Muscle of arm (tissue), 12 donors: Measurements from ENCODE around the gene ATAD3B. TPM values are rescaled to one million over a fixed set of nuclear protein-coding genes. Genes with fewer than 3 reads are reported as not detected.

Source experiments
- DNase-seq: peaks from one replicate; pipeline ENCODE4 v3.0.0-alpha.2; 2013
- polyA plus RNA-seq, 12 donors: library from polyadenylated mRNA; unstranded; fragments of 120-200 nt; gene quantifications; one replicate each; pipeline ENCODE4 v1.2.1, GENCODE V29; 2013; ENCODE audit not compliant: insufficient read length in 12 of 12

Gene ATAD3B
- polyA plus RNA-seq, 12 donors = 5.7 to 50.0 (median 10.4) TPM; not detected in 1

GRCh38 chr1:1544544-1544943, 73.0 kb downstream of the ATAD3B start:
- no peak for DNase-seq

Other genes with a start within 250 kb of the ATAD3B start
- 100 to 1,000 TPM in 2 of 12 donors, 10 to 100 TPM in 9, not detected in 1; 71.1 to 160 (median 81.8) TPM for gene SDF4, start 239.8 kb upstream of the ATAD3B start, polyA plus RNA-seq
- 100 to 1,000 TPM in 1 of 12 donors, 10 to 100 TPM in 11; 12.3 to 155 (median 16.1) TPM for gene B3GALT6, start 239.5 kb upstream of the ATAD3B start, polyA plus RNA-seq
- 1 to 10 TPM in 10 of 12 donors, not detected in 2; 2.0 to 5.4 (median 2.4) TPM for gene C1QTNF12, start 225.0 kb upstream of the ATAD3B start, polyA plus RNA-seq
- gene UBE2J2, start 197.9 kb upstream of the ATAD3B start, polyA plus RNA-seq = 10 to 100 TPM in 11 of 12 donors, not detected in 1; 28.1 to 52.6 (median 37.7) TPM
- gene SCNN1D, start 191.3 kb upstream of the ATAD3B start, polyA plus RNA-seq = 10 to 100 TPM in 1 of 12 donors, 1 to 10 TPM in 10, not detected in 1; 2.4 to 10.0 (median 4.3) TPM
- 10 to 100 TPM in 11 of 12 donors, not detected in 1; 27.5 to 88.5 (median 36.2) TPM for gene ACAP3, start 163.8 kb upstream of the ATAD3B start, polyA plus RNA-seq
- gene PUSL1, start 163.2 kb upstream of the ATAD3B start, polyA plus RNA-seq = 1 to 10 TPM in 10 of 12 donors, not detected in 2; 3.3 to 8.0 (median 5.2) TPM
- 100 to 1,000 TPM in 2 of 12 donors, 10 to 100 TPM in 9, not detected in 1; 60.1 to 138 (median 75.5) TPM for gene INTS11, start 147.1 kb upstream of the ATAD3B start, polyA plus RNA-seq
- gene CPTP, start 147.0 kb upstream of the ATAD3B start, polyA plus RNA-seq = 10 to 100 TPM in 11 of 12 donors, not detected in 1; 10.5 to 22.7 (median 13.5) TPM
- 1 to 10 TPM in 10 of 12 donors, not detected in 2; 1.0 to 4.6 (median 2.1) TPM for gene TAS1R3, start 140.5 kb upstream of the ATAD3B start, polyA plus RNA-seq
- 10 to 100 TPM in 11 of 12 donors, not detected in 1; 24.2 to 54.3 (median 33.0) TPM for gene DVL1, start 122.3 kb upstream of the ATAD3B start, polyA plus RNA-seq
- 100 to 1,000 TPM in 2 of 12 donors, 10 to 100 TPM in 9, not detected in 1; 48.9 to 192 (median 66.7) TPM for gene MXRA8, start 113.2 kb upstream of the ATAD3B start, polyA plus RNA-seq
- 10 to 100 TPM in 11 of 12 donors, not detected in 1; 42.4 to 71.8 (median 52.7) TPM for gene AURKAIP1, start 96.6 kb upstream of the ATAD3B start, polyA plus RNA-seq
- gene CCNL2, start 72.4 kb upstream of the ATAD3B start, polyA plus RNA-seq = 100 to 1,000 TPM in 11 of 12 donors, not detected in 1; 116 to 262 (median 151) TPM
- 100 to 1,000 TPM in 9 of 12 donors, 10 to 100 TPM in 2, not detected in 1; 96.9 to 118 (median 106) TPM for gene MRPL20, start 64.5 kb upstream of the ATAD3B start, polyA plus RNA-seq
- 10 to 100 TPM in 10 of 12 donors, 1 to 10 TPM in 1, not detected in 1; 9.0 to 27.8 (median 13.8) TPM for gene ANKRD65, start 50.5 kb upstream of the ATAD3B start, polyA plus RNA-seq
- gene VWA1, start 36.1 kb upstream of the ATAD3B start, polyA plus RNA-seq = 100 to 1,000 TPM in 1 of 12 donors, 10 to 100 TPM in 11; 37.0 to 205 (median 46.0) TPM
- 1 to 10 TPM in 1 of 12 donors, under 1 TPM in 9, not detected in 2; 0.33 to 2.8 (median 0.64) TPM for gene ATAD3C, start 22.1 kb upstream of the ATAD3B start, polyA plus RNA-seq
- 10 to 100 TPM in 10 of 12 donors, 1 to 10 TPM in 1, not detected in 1; 8.6 to 27.8 (median 13.4) TPM for gene ATAD3A, start 40.4 kb downstream of the ATAD3B start, polyA plus RNA-seq
- gene TMEM240, start 68.9 kb downstream of the ATAD3B start, polyA plus RNA-seq = 1 to 10 TPM in 10 of 12 donors, not detected in 2; 1.9 to 6.5 (median 3.5) TPM
- 10 to 100 TPM in 11 of 12 donors, not detected in 1; 61.6 to 98.6 (median 86.4) TPM for gene SSU72, start 103.1 kb downstream of the ATAD3B start, polyA plus RNA-seq
- 10 to 100 TPM in 1 of 12 donors, 1 to 10 TPM in 8, under 1 TPM in 2, not detected in 1; 0.88 to 10.3 (median 2.1) TPM for gene FNDC10, start 128.4 kb downstream of the ATAD3B start, polyA plus RNA-seq
- 100 to 1,000 TPM in 1 of 12 donors, 10 to 100 TPM in 10, not detected in 1; 34.1 to 109 (median 52.5) TPM for gene MIB2, start 143.7 kb downstream of the ATAD3B start, polyA plus RNA-seq
- 10 to 100 TPM in 11 of 12 donors, not detected in 1; 19.0 to 63.0 (median 25.5) TPM for gene MMP23B, start 160.4 kb downstream of the ATAD3B start, polyA plus RNA-seq
- gene CDK11B, start 187.2 kb downstream of the ATAD3B start, polyA plus RNA-seq = 10 to 100 TPM in 11 of 12 donors, not detected in 1; 28.3 to 46.3 (median 31.2) TPM
- gene SLC35E2B, start 221.0 kb downstream of the ATAD3B start, polyA plus RNA-seq = 10 to 100 TPM in 11 of 12 donors, not detected in 1; 31.9 to 69.2 (median 40.9) TPM